GM12873 (cell line): ENCODE results near the gene GPHN.

ENCODE experiments used
- TF ChIP-seq, protein P1 (sequence below): IDR thresholded peaks from 2 replicates; pipeline ENCODE4 v1.5.1; 2012; ENCODE audit warnings: low read depth, mild to moderate bottlenecking, moderate library complexity, low read length, control low read depth; ENCODE audit not compliant: insufficient read depth; ENCODE audit errors: missing control alignments

GPHN gene

DNA sequence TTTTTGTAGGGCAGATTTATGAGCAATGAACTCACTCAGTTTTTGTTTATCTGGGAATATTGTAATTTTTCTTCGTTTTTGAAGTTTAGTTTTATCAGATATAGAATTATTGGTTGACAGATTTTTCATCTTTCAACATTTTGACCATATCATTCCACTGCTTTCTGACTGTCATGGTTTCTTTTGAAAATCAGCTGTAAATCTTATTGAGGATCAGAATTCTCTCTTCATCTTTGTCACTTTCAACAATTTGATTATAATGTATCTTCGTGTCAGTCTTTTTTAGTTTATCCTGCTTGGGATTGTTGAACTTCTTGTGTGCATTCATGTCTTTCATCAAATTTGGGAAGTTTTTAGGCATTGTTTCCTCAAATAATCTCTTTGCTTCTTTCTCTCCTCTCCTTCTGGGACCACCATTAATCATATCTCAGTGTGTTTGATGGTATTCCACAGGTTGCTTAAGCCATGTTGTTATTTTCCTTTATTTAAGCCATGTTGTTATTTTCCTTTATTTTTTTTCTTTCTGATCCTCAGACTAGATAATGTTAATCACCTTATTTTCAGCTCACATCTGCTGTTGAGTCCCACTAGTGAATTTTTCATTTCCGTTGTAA is 451.6 kb downstream of the GPHN start:
- TF ChIP-seq, protein P1, sequence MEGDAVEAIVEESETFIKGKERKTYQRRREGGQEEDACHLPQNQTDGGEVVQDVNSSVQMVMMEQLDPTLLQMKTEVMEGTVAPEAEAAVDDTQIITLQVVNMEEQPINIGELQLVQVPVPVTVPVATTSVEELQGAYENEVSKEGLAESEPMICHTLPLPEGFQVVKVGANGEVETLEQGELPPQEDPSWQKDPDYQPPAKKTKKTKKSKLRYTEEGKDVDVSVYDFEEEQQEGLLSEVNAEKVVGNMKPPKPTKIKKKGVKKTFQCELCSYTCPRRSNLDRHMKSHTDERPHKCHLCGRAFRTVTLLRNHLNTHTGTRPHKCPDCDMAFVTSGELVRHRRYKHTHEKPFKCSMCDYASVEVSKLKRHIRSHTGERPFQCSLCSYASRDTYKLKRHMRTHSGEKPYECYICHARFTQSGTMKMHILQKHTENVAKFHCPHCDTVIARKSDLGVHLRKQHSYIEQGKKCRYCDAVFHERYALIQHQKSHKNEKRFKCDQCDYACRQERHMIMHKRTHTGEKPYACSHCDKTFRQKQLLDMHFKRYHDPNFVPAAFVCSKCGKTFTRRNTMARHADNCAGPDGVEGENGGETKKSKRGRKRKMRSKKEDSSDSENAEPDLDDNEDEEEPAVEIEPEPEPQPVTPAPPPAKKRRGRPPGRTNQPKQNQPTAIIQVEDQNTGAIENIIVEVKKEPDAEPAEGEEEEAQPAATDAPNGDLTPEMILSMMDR: no peak

DNA sequence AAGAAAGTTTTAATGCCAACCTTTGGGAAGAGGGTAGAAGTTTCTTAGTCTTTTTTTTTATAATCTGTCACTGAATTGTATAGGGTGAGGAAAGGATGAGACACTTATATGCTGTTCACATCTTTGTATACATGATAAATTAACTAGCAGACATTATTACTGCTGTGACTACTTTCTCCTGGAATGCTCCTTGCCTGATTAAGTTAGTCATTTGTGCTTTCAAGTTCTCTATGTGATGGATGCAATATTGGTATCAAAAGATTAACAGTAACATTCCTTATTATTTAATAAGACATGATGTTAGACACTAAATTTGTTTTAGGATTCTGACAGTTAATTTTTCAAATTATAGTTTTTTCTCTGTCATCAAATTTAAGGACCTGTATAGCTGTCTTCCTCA is 457.9 kb downstream of the GPHN start:
- TF ChIP-seq, protein P1: no peak

DNA sequence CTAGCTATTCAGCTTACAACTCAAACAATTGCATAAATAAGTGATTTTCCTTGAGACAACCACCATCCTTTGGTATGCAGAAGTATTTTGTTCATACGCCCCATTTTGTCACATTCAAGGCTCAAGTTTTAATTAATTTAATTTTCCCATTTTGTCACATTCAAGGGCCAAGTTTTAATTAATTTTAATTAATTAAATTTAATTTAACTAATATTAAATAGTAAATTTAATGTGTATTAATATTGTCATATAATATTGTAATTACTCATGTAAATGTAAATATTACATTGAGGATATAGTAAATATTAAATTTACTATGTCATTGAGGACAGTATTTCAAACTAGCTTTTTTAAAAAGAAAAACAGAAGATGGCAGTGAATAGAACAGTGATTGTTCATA is 464.5 kb downstream of the GPHN start:
- TF ChIP-seq, protein P1: no peak

DNA sequence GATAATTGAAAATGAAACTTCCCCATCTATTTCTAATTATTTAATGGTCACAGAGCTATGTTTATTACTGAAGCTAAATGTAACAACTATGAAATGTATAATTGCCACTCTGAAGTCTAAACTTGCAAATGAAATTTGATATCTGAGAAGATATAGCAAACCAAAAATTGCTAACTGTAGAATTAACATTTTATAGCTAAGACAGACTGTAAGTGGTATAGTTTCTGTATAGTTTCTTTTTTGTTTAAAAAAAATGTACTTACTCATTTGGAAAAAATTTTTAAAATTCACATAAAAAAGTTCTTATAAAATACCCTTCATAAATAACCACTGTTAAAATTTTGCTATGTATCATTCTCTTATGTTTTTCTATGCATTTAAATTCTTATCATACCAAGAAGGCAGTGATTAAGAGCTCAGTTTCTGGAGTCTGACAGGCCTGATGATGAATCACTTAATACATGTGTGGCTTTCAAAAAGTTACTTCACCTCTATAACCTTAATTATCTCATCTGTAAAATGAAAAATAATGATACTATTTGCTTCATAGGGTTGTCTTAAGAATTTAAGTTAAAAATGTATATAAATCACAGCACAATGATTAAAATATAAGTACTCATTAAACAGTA is 466.6 kb downstream of the GPHN start:
- TF ChIP-seq, protein P1: no peak

DNA sequence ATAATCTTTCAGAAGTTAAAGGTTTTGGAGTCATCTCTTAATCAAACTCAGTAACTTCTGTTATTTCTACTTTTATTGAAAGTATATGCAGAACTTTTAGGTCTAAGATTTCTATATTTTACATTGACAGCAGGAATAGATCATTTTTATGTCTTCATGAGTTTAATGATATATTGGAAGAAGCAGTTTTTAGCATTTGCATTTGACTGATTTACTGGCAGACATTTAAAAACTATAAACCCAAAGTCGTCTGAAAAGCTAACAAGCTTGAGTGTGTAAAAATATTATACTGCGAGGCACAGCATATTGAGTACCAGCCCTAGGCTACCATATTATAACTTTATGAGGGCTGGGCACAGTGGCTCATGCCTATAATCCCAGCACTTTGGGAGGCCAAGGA is 467.3 kb downstream of the GPHN start:
- TF ChIP-seq, protein P1: no peak

DNA sequence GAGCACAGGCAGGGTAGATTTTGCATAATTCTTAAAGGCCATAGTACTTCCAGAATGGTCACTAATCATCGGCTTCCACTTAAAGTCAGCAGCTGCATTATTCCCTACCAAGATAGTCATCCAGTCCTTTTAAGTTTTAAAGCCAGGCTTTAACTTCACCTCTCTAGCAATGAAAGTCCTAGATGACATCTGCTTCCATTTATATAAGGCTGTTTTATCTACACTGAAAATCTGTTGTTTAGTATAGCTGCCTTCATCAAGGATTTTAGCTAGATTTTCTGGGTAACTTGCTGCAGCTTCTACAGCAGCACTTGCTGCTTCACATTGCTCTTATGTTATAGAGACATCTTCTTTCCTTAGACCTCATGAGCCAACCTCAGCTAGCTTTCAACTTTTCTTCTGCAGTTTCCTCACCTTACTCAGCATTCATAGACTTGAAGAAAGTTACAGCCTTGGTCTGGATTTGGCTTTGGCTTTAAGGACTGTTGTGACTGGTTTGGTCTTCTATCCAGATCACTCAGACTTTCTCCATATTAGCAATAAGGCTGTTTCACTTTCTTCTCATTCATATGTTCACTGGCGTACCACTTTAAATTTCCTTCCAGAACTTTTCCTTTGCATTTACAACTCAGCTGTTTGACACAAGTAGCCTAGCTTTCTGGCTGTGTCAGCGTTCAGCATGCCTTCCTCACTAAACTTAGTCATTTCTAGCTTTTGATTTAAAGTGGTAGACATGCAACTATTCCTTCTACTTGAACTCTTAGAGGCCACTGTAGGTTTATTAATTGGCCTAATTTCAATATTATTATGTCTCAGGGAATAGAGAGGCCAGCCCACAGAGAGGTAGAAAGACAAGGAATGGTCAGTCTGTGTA is 471.4 kb downstream of the GPHN start:
- TF ChIP-seq, protein P1: no peak

DNA sequence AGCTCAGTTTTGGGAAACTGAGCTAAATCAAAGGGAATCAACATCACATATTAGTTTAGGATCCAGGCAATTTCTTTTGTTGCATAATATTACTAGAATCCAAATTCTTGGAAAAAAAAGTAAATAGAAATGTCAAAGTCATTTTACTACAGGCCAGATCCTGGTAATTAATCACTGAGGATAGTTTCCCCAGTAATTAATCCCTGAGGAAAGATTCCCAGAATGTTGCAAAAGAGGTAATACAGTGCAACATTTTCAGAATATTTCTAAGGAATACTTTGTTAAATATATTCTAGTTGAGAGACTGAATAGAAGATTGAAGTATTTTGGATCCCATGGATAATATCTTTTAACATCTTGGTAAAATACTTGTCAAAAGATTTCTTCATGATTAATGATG is 474.3 kb downstream of the GPHN start:
- TF ChIP-seq, protein P1: no peak
